GM21717 (cell line): ENCODE results near the gene AMOTL2.

Source experiments
- ATAC-seq: cut with Tn5 transposase; IDR thresholded peaks from one replicate; pipeline ENCODE4 v1.9.1; 2021; ENCODE audit warnings: mild to moderate bottlenecking, moderate library complexity; ENCODE audit not compliant: unreplicated experiment

The AMOTL2 gene

GRCh38 chr3:134380249-134380648 lies 6.0 kb upstream of the AMOTL2 start:
- ATAC-seq: no peak

- no peak for ATAC-seq
These were observed 4.6 kb upstream of the AMOTL2 start for GRCh38 chr3:134378818-134379217.

GRCh38 chr3:134378384-134378783 lies 4.1 kb upstream of the AMOTL2 start:
- no peak for ATAC-seq

GRCh38 chr3:134377896-134378295 lies 3.6 kb upstream of the AMOTL2 start:
- ATAC-seq: no peak

GRCh38 chr3:134376786-134377426 lies 2.7 kb upstream of the AMOTL2 start:
- ATAC-seq: no peak

- ATAC-seq: no peak
These were observed 2.1 kb upstream of the AMOTL2 start for GRCh38 chr3:134376385-134376765.

- ATAC-seq: no peak
These were observed 1.5 kb upstream of the AMOTL2 start for GRCh38 chr3:134375582-134376384.

GRCh38 chr3:134374791-134375581 lies 739 bp upstream of the AMOTL2 start:
- ATAC-seq: no peak

- ATAC-seq: no peak
These were observed 759 bp downstream of the AMOTL2 start for GRCh38 chr3:134373271-134374104.

GRCh38 chr3:134372396-134373270 lies 1.6 kb downstream of the AMOTL2 start:
- no peak for ATAC-seq

- no peak for ATAC-seq
These were observed 2.5 kb downstream of the AMOTL2 start for GRCh38 chr3:134371542-134372324.

- ATAC-seq: no peak
These were observed 3.4 kb downstream of the AMOTL2 start for GRCh38 chr3:134370611-134371531.

- no peak for ATAC-seq
These were observed 4.2 kb downstream of the AMOTL2 start for GRCh38 chr3:134369861-134370596.

- ATAC-seq: no peak
These were observed 5.0 kb downstream of the AMOTL2 start for GRCh38 chr3:134369231-134369741.

GRCh38 chr3:134368751-134369105 lies 5.5 kb downstream of the AMOTL2 start:
- no peak for ATAC-seq

- ATAC-seq: no peak
These were observed 6.1 kb downstream of the AMOTL2 start for GRCh38 chr3:134367869-134368750.
